OCI-LY3 (cell line): ENCODE results near the gene RFXAP.

Experiments used
- H2AFZ ChIP-seq: fragments of 200-600, 300-600 bp; shearing (Covaris generic); 2 replicates; pipeline ENCODE4 v1.6.0; 2014; ENCODE audit warnings: antibody characterized with exemption, low read depth, low read length
- H3K27ac ChIP-seq: fragments of 200-600, 300-600 bp; sonication (generic); 2 replicates; pipeline ENCODE4 v1.5.1; 2014; ENCODE audit warnings: mild to moderate bottlenecking, low read length, moderate library complexity, mixed read lengths
- H3K27me3 ChIP-seq: fragments of 200-600, 300-600 bp; sonication (generic); 2 replicates; pipeline ENCODE4 v1.6.1; 2014; ENCODE audit warnings: low read depth, low read length, mixed read lengths
- H3K36me3 ChIP-seq: fragments of 200-600, 300-600 bp; sonication (generic); replicated peaks from 2 replicates; pipeline ENCODE3; 2014; ENCODE audit warnings: low read depth, low read length, mixed read lengths
- H3K4me1 ChIP-seq: fragments of 300-600, 200-600 bp; sonication (generic); 2 replicates; pipeline ENCODE4 v1.6.1; 2014; ENCODE audit warnings: low read length, mixed read lengths
- H3K4me2 ChIP-seq: fragments of 200-600, 300-600 bp; sonication (generic); 2 replicates; pipeline ENCODE4 v1.6.1; 2014; ENCODE audit warnings: low read length, mixed read lengths
- H3K4me3 ChIP-seq: fragments of 300-600, 200-600 bp; sonication (generic); 2 replicates; pipeline ENCODE4 v1.5.1; 2014; ENCODE audit warnings: antibody characterized with exemption, mild to moderate bottlenecking, low read length, moderate library complexity
- H3K79me2 ChIP-seq: fragments of 300-600, 200-600 bp; shearing (Covaris generic); 2 replicates; pipeline ENCODE4 v1.6.1; 2014; ENCODE audit warnings: mild to moderate bottlenecking, low read length, mixed read lengths
- H3K9ac ChIP-seq: fragments of 300-600, 200-600 bp; shearing (Covaris generic); 2 replicates; pipeline ENCODE4 v1.6.0; 2014; ENCODE audit warnings: mild to moderate bottlenecking, low read length, moderate library complexity
- H3K9me3 ChIP-seq: fragments of 200-600, 300-600 bp; shearing (Covaris generic); 2 replicates; pipeline ENCODE4 v1.6.1; 2014; ENCODE audit warnings: low read length, mixed read lengths; ENCODE audit not compliant: insufficient read depth
- H4K20me1 ChIP-seq: fragments of 200-600, 300-600 bp; sonication (generic); 2 replicates; pipeline ENCODE4 v1.6.1; 2016; ENCODE audit warnings: low read length, mixed read lengths; ENCODE audit not compliant: insufficient read depth
- CTCF ChIP-seq: fragments of 200-600, 300-600 bp; sonication (generic); IDR thresholded peaks from 2 replicates; pipeline ENCODE4 v1.5.1; 2014; ENCODE audit warnings: antibody characterized with exemption, low read length, low read depth
- EZH2phosphoT487 ChIP-seq: fragments of 200-600 bp; shearing (Covaris generic); IDR thresholded peaks from 2 replicates; pipeline ENCODE4 v1.6.1; 2018; ENCODE audit warnings: antibody characterized with exemption, mixed run types, low read depth

Gene RFXAP

GRCh38 chr13:36834299-36834698, 15.3 kb downstream of the RFXAP start:
- TF ChIP-seq EZH2phosphoT487: no peak
- no peak for TF ChIP-seq CTCF
- H4K20me1 ChIP-seq: 0 out of 2 replicates have a peak, but pooled peaks cover 2% of the 10 kb centered on the region
- H2AFZ ChIP-seq: no peak overlapping the region
- H3K9me3 ChIP-seq: no peaks in the 10 kb centered on the region
- no peaks in the 10 kb centered on the region for H3K27me3 ChIP-seq
- no peak overlapping the region for H3K4me3 ChIP-seq
- H3K9ac ChIP-seq: no peak overlapping the region
- no peak overlapping the region for H3K4me2 ChIP-seq
- peaks cover 36% of the 10 kb centered on the region for H3K36me3 ChIP-seq
- H3K79me2 ChIP-seq: no peaks in the 10 kb centered on the region
- peaks cover 6% of the 10 kb centered on the region for H3K4me1 ChIP-seq
- no peak overlapping the region for H3K27ac ChIP-seq

- Histone ChIP-seq H4K20me1 (0 out of 2 replicates have a peak, but pooled peaks cover 2% of the 10 kb centered on the region), H3K79me2 (no peaks in the 10 kb centered on the region), H2AFZ (no peak overlapping the region), H3K36me3 (peaks cover 15% of the 10 kb centered on the region), H3K4me3 (no peak overlapping the region), H3K9me3 (no peaks in the 10 kb centered on the region), H3K27ac (no peak overlapping the region), H3K27me3 (no peaks in the 10 kb centered on the region), H3K4me2 (no peak overlapping the region), H3K9ac (no peak overlapping the region), H3K4me1 (peaks cover 6% of the 10 kb centered on the region)
- TF ChIP-seq EZH2phosphoT487 (no peak), CTCF (no peak)
These were observed 18.5 kb downstream of the RFXAP start for GRCh38 chr13:36837354-36838092.

- no peak overlapping the region for H3K27ac ChIP-seq
- peaks cover 6% of the 10 kb centered on the region for H3K4me1 ChIP-seq
- no peak for TF ChIP-seq EZH2phosphoT487
- no peak for TF ChIP-seq CTCF
- no peaks in the 10 kb centered on the region for H3K9me3 ChIP-seq
- no peaks in the 10 kb centered on the region for H3K79me2 ChIP-seq
- no peak overlapping the region for H3K4me2 ChIP-seq
- no peak overlapping the region for H2AFZ ChIP-seq
- peaks cover 19% of the 10 kb centered on the region for H3K36me3 ChIP-seq
- 0 out of 2 replicates have a peak, but pooled peaks cover 1% of the 10 kb centered on the region for H4K20me1 ChIP-seq
- no peak overlapping the region for H3K9ac ChIP-seq
- H3K27me3 ChIP-seq: no peaks in the 10 kb centered on the region
- no peak overlapping the region for H3K4me3 ChIP-seq
These were observed 20.3 kb downstream of the RFXAP start for GRCh38 chr13:36839281-36839680.

- H3K9me3 ChIP-seq: no peaks in the 10 kb centered on the region
- peaks cover 2% of the 10 kb centered on the region for H3K4me1 ChIP-seq
- no peak overlapping the region for H3K4me2 ChIP-seq
- no peak overlapping the region for H3K4me3 ChIP-seq
- no peak overlapping the region for H2AFZ ChIP-seq
- peaks cover 16% of the 10 kb centered on the region for H3K36me3 ChIP-seq
- H3K27me3 ChIP-seq: no peaks in the 10 kb centered on the region
- H3K9ac ChIP-seq: no peak overlapping the region
- no peaks in the 10 kb centered on the region for H4K20me1 ChIP-seq
- H3K79me2 ChIP-seq: no peaks in the 10 kb centered on the region
- TF ChIP-seq CTCF (no peak), EZH2phosphoT487 (no peak)
- H3K27ac ChIP-seq: no peak overlapping the region
These were observed 21.0 kb downstream of the RFXAP start for GRCh38 chr13:36839981-36840380.
